HK-2 (cell line): Measurements from ENCODE around the gene MTA3.
"Not testable (repeated sequence)": the region's sequence is repeated elsewhere in the genome, so short reads cannot be mapped to it uniquely, and the experiment has no call there.

ENCODE experiments used
- DNase-seq: peaks from one replicate; pipeline ENCODE4 v3.0.0-alpha.2; 2018; ENCODE audit not compliant: unreplicated experiment

The MTA3 gene

DNA sequence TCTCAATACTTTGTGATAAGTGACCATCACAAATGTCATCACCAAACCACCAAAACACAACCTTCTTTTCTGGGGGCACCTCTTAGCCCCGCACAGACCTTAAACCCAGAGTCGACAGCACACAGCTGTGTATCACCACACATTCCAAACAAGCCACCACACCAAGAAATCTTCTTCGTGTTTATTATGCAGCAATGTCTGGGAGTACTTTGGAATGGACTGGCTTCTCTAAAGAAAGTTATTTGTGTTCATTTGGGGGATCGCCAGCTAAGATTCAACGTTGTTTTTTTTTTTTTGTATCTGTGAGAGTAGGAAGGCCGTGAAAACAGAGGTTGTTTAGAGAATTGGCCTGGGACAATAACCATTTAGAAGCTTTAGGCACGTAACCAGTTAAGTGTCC is 1.1 kb upstream of the MTA3 start:
- no peak for DNase-seq

DNA sequence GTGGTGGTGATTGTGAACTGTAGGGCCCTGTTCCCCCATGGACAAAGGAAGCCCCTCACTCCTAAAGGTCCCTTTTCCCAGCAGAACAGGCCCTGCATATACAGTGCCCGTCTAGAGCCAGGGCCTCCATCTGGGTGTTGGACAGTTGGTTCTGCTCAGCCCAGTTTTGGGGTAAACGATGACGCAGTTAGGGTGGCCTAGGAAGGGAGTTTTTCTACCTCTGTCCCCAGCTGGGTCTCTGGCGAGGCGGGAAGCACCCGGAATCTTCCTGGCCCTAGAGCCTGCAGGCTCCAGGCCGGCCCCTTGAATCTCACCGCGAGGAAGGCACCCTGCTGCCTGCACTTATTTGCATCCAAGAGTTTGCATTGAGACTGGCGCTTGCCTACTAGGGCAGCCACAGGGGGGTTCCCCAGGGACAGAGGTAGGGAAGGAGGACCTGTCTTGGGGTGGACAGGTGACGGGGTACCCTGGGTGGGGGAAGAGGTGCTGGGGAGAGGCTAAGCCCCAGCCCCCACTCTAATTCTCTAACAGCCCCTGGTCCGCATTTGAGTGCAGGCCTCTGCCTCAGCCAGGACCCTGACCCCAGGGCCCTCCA is 529 bp upstream of the MTA3 start:
- DNase-seq: no peak

DNA sequence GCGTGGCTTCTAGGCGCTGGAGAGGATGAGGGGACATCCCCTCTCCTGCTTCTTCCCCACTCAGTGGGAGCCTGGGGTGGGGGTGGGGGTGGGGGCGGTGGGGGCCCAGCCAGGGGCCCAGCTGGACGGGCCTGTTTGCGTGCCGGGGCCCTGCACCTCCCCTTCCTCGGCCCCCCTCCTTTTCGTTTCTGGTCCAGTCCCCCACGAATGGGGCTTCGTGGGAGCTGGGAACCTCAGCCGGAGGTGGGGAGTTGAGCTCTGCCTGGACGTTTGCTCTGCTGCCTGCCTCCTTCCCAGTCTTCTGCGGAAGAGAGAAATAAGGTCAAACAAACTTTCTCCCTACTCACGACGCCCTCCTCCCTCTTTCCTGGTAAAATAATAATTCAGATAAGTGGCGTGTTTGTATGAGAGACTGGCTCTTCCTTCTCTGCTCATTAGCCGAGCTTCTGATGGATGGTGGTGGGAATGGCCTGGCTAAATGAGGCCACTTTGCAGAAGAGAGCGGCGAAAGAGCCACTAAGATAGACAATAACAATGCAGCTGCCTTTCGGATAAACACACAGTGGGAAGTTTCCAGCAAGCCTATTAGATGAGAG is 782 bp downstream of the MTA3 start:
- DNase-seq: peak; percentile 28

DNA sequence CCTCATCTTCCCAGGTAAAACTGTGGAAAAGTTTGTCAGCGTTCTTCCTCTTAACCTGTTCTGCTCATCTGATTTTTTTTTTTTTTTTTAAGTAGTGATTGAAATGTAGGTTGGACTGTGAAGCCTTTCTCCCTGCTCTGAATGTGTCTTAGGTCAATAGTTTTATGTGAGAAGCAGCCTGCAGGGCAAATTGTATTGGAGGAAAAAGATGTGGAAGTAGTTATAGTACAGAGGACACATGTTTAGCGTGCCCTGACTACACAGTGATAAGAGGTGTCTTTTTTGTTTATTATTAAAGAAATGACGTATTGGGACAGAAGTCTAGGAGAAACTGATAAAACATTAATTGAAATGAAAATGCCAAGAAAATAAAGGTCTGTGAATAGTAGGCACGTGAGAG is 1.5 kb downstream of the MTA3 start:
- no peak for DNase-seq

DNA sequence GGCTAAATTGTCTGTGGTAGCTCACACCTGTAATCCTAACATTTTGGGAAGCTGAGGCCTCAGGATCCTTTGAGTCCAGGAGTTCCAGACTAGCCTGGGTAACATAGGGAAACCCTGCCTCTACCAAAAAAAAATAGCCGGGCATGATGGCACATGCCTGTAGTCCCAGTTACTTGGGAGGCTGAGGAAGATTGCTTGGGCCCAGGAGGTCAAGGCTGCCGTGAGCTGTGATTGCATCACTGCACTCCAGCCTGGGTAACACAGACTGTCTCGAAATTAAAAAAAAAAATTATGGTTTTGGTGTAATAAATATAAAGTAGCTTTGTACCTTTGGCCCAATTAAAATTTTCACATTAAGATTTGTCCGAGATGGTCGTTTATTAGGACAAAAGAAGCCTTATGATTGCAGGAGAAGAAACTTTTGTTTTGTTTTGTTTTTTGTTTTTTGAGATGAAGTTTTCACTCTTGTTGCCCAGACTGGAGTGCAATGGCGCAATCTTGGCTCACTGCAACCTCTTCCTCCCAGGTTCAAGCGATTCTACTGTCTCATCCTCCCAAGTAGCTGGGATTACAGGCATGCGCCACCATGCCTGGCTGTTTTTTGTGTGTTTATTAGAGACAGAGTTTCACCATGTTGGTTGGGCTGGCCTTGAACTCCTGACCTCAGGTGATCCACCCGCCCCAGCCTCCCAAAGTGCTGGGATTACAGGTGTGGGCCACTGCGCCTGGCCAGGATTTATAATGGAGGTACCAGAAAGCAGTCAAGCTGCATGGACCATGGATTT is 4.1 kb downstream of the MTA3 start:
- no peak for DNase-seq

DNA sequence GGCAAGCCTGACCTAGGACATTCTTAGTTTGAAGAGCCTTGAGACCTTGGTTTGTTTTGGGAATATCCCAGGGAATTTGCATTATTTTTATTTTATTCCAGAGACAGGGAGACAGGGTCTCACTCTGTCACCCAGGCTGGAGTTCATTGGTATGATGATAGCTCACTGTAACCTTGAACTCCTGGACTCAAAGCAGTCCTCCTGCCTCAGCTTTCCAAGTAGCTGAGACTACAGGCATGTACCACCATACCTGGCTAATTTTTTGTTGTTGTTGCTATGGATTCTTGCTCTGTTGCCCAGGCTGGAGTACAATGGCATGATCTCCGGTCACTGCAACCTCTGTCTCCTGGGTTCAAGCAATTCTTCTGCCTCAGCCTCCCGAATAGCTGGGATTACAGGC is 4.8 kb downstream of the MTA3 start:
- no peak for DNase-seq

DNA sequence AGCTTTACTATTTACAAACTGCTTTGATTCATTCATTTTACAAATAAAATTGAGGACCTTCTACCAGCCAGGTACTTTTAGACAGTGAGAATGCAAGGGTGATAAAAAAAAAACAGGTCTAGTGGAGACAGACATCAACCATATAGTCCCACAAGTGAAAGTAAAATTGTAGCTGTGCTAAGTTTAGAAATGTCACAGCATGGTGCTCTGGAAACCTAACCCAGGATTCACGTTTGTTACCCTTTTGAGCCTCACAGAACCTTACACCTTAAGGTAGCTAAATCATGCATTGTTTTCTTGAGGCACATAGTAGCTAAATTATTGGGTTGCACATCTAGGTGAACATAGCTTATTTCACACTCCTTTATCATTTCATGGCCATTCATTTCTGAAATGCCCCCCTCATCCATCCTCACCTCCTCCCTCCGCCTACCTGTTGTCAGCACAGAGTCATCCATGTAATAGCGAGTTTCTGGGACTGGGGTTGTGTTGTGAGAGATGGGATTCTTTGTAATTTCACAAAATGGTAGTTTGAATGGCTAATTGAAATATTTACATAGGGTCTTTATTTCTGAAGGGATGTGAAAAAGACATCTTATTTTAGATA is 7.1 kb downstream of the MTA3 start:
- no peak for DNase-seq

DNA sequence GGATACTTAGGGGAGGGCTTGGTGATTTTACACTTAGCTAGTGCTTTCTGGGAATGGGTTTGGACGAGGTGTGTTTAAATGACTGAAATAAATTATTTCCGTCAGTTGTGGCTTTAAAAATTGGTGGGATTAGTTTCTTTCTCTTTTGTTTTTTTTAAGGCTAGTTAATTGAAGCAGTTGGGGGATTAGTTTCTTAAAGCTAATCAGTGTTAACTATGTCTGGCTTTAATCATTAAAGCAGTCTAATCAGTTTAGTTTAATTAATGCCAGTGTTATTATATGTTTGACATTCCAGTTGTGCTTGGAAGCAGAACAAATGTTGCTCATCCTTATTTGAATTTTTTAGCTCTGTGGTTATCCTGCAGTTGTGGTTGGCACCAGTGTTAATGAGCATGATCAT is 10.2 kb downstream of the MTA3 start:
- DNase-seq: no peak

DNA sequence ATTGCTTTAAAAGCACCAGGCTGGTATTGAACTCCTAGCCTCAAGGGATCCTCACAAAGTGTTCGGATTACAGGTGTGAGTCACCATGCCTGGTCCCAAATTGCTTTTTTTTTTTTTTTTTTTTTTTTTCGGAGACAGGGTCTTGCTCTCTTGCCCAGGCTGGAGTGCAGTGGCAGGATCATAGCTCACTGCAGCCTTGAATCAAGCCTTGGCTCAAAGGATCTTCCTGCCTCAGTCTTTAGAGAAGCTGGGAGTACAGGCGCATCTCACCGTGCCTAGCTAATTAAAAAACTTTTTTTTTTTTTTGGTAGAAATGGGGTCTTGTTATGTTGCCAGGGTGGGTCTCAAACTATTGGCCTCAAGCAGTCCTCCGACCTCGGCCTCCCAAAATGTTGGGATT is 12.8 kb downstream of the MTA3 start:
- no peak for DNase-seq

DNA sequence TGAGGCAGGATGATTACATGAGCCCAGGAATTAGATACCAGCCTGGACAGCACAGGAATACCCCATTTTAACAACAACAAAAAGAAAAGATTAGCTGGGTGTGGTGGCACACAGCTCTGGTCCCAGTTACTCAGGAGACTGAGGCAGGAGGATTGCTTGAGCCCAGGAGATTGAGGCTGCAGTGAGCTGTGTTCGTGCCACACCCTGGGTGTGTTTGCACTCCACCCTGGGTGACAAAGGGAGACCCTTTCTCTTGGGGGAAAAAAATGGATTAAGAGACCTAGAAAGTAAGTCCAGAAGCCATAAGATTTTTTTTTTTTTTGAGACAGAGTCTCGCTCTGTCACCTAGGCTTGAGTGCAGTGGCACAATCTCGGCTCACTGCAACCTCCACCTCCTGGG is 16.2 kb downstream of the MTA3 start:
- DNase-seq: not testable (repeated sequence)

DNA sequence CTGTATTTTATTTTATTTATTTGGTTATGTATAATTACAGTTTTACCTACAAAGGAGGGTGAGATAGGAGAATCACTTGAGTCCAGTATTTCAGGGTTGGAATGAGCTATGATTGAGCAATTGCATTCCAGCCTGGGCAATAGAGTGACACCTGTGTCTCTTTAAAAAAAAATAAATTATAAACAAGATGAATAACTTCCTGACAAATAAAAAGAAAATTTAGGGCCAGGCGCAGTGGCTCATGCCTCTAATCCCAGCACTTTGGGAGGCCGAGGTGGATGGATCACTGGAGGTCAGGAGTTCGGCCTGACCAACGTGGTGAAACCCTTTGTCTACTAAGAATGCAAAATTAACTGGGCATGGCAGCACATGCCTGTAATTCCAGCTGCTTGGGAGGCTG is 17.3 kb downstream of the MTA3 start:
- no peak for DNase-seq

DNA sequence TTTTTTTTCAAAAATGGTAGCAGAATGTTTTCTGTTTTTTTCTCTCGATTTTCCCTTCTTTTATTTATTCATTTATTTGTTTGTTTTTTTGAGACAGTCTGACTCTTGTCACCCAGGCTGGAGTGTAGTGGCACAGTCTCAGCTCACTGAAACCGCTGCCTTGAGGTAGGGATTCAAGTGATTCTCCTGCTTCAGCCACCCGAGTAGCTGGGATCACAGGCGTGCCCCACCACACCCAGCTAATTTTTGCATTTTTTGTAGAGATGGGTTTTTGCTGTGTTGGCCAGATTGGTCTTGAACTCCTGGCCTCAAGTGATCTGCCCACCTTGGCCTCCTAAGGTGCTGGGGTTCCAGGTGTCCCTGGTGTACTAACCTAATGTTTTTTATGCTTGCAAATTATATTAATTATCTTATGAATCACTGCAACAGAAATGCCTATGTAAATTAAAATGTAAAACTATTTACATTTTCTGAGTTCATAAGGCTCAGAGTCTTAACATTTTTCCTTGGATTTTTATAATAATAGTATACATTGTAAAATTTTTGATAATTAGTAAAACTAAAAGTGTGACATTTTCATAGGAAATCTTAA is 19.2 kb downstream of the MTA3 start:
- DNase-seq: no peak

DNA sequence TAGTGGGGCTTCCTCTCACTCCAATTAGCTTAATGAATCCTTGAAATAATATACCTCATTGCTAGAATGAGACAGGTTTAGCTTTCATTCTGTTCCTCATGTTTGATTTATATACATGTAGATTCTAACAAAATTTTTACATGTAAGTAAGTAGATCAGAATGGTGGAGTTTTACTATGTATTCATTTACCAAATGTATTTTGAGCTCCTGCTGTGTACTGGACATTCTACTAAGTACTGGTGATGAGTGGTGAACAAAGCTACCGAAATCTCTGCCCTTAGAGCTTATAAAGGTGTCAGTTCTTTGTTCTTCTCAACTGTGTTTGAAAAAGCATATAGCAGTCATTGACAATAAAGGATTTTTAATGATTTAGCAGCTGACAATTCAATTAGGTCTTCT is 19.7 kb downstream of the MTA3 start:
- DNase-seq: no peak

DNA sequence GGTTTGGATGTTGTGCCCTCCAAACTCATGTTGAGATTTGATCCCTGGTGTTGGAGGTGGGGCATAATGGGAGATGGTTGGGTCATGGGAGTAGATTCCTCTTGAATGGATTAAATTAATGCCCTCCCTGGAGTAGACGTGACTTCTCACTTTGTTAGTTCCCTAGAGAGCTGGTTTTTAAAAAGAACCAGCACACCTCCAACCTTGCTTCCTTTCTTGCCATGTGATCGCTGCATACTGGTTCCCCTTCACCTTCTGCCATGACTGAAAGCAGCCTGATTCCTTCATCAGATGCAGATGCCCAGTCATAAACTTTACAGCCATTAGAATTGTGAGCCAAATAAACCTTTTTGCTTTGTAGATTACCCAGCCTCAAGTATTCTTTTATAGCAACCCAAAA is 21.7 kb downstream of the MTA3 start:
- no peak for DNase-seq

DNA sequence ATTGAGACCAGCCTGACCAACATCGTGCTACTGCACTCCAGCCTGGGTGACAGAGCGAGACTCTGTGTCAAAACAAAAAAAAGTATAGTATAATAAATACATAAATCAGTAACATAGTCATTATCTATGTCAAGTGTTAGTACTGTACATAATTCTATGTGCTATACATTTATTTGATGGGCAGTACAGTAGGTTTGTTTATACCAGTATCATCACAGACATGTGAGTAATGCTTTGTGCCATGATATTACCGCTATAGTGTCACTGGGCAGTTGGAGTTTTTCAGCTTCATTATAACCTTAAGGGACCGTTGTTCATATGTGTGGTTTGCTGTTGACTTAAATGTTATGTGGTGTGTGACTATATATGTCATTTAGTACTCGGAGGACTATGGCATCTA is 24.9 kb downstream of the MTA3 start:
- DNase-seq: no peak

DNA sequence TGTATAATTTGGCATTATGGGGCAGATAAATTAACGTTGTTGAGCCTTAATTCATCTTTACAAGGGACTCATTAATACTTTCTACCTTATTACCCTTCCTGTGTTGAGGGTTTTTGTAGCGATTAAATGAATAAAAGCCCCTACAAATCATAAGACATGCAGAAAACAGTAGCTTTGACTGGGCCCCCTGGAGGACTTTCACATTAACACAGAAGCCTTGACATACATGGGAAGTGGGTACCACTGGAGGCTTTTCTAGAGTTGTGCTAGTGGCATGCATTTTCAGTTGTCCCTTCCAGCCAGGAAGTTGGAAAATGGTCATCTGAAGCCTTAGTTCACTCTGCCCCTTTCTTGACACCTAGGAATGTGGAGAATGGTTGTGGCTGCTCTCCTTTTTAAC is 30.2 kb downstream of the MTA3 start:
- DNase-seq: no peak

DNA sequence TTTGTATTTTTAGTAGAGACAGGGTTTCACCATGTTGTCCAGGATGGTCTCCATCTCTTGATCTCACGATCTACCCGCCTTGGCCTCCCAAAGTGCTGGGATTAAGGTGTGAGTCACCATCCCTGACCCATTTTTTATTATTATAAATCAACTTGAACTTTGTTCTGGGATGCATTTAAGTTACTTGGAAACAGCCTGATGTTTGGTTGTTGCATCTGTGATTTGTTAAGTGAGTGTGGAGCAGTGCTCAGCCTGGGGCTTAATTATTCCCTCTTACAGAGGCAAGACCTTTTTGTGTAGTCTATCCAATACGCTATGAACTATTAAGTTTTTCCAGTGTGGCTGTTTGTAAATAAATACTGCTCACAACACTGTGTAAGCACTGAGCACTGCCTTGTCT is 32.6 kb downstream of the MTA3 start:
- no peak for DNase-seq

DNA sequence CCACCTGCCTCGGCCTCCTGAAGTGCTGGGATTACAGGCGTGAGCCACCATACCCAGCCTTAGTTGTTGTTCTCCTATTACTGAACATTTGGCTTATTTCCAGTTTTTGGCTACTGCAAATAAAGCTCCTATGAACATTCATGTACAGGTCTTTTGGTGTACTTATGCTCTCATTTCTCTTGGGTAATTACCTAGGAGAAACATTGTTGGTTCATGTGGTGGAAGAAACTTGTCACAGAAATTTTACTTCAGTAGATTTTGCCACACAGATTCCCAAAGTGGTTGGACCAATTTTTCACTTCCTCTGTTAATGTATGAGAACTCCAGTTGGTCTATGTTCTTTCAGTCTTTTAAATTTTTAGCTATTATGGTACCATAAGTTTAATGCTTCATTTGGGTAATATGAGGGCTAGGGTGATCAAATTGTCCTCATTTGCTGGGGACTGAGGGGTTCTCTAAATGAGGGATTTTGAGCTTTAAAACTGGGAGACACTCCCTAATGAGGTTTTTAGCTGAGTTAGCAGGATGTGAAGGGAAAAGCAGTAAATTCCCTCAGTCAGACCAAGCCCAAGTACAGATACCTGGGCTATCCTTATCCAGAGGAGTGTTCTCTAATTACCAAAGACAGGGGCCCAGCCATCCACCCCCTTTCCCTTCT is 33.9 kb downstream of the MTA3 start:
- no peak for DNase-seq

DNA sequence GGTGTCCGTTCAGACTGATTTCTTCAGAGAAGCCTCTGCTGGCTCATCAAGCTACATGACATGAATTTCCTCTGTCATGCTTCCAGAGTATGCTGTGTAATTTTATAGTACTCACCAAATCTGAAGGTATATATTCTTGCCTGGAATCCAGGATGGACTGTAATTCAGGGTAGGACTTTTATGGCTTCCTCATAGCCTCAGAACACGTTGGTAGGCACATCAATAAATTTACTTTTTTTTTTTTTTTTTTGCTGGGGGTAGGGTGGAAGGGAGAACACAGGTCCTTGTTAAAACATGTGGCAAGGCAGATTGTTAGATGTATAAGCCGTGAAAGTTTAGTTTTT is 34.4 kb downstream of the MTA3 start:
- DNase-seq: no peak

DNA sequence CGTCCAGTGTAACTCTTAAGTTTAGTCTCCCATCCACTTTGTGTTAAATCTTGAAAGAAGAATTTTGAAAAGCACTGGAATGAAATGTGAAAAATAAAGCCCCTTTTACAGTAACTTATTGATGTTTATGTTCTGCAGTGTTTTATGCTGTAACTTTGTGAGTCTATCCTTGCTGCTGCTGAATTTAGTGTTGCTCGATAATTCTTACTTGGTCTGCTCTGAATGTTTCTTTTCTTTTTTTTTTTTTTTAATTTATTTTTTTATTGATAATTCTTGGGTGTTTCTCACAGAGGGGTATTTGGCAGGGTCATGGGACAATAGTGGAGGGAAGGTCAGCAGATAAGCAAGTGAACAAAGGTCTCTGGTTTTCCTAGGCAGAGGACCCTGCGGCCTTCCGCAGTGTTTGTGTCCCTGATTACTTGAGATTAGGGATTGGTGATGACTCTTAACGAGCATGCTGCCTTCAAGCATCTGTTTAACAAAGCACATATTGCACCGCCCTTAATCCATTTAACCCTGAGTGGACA is 36.0 kb downstream of the MTA3 start:
- not testable (repeated sequence) for DNase-seq

DNA sequence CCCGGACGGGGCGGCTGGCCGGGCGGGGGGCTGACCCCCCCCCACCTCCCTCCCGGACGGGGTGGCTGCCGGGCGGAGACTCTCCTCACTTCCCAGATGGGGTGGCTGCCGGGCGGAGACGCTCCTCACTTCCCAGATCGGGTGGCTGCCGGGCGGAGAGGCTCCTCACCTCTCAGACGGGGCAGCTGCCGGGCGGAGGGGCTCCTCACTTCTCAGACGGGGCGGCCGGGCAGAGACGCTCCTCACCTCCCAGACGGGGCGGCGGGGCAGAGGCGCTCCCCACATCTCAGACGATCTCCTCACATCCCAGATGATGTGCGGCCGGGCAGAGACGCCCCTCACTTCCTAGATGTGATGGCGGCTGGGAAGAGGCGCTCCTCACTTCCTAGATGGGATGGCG is 37.7 kb downstream of the MTA3 start:
- not testable (repeated sequence) for DNase-seq

DNA sequence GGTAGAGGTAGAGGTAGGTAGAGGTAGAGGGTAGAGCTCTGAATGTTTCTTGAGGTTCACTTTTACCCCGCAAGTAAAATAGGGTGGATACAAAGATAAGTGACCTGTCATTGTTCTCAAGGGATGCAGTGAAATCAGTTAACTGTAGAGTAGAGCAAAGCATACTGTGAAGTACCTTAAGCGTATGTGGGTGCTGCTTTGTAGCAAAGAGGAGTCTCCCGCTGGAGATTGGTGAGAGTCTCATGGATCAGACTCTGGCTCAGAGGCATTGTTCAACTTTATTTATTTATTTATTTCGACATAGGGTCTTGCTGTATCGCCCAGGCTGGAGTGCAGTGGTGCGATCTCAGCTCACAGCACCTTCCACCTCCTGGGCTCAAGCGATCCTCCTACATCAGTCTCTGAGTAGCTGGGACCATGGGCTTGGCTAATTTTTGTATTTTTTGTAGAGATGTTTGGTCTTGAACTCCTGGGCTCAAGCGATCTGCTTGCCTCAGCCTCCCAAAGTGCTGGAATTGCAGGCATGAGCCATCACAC is 38.7 kb downstream of the MTA3 start:
- no peak for DNase-seq
